ENCODE measurements around the gene ATP1B1.
"Not testable (repeated sequence)": the region's sequence is repeated elsewhere in the genome, so short reads cannot be mapped to it uniquely, and the experiment has no call there.

ATP1B1 gene

GRCh38 chr1:169119405-169119804 lies 12.9 kb downstream of the ATP1B1 start:
- H3K27me3 ChIP-seq (ENCODE audit: insufficient read depth, low read length), result no peaks in the 10 kb centered on the region
- no peak overlapping the region for H3K9ac ChIP-seq (ENCODE audit: low read depth, low read length)
- H3K9me3 ChIP-seq (ENCODE audit: insufficient read depth, low read depth, low read length), result no peaks in the 10 kb centered on the region
- H3K4me1 ChIP-seq (ENCODE audit: insufficient read depth, low read length), result no peaks in the 10 kb centered on the region
- no peak overlapping the region for H3K4me3 ChIP-seq (ENCODE audit: low read length)
- H3K36me3 ChIP-seq (ENCODE audit: insufficient read depth, low read depth, low read length), result peaks cover 46% of the 10 kb centered on the region
- no peak overlapping the region for H3K27ac ChIP-seq (ENCODE audit: low read length)

- Histone ChIP-seq H3K27me3 (ENCODE audit: insufficient read depth, low read length) (no peaks in the 10 kb centered on the region), H3K27ac (ENCODE audit: low read length) (no peak overlapping the region), H3K9ac (ENCODE audit: low read depth, low read length) (no peak overlapping the region), H3K4me1 (ENCODE audit: insufficient read depth, low read length) (no peaks in the 10 kb centered on the region), H3K4me3 (ENCODE audit: low read length) (no peak overlapping the region), H3K9me3 (ENCODE audit: insufficient read depth, low read depth, low read length) (no peaks in the 10 kb centered on the region), H3K36me3 (ENCODE audit: insufficient read depth, low read depth, low read length) (peaks cover 49% of the 10 kb centered on the region)
These were observed 13.6 kb downstream of the ATP1B1 start for GRCh38 chr1:169120066-169120465.

DNA sequence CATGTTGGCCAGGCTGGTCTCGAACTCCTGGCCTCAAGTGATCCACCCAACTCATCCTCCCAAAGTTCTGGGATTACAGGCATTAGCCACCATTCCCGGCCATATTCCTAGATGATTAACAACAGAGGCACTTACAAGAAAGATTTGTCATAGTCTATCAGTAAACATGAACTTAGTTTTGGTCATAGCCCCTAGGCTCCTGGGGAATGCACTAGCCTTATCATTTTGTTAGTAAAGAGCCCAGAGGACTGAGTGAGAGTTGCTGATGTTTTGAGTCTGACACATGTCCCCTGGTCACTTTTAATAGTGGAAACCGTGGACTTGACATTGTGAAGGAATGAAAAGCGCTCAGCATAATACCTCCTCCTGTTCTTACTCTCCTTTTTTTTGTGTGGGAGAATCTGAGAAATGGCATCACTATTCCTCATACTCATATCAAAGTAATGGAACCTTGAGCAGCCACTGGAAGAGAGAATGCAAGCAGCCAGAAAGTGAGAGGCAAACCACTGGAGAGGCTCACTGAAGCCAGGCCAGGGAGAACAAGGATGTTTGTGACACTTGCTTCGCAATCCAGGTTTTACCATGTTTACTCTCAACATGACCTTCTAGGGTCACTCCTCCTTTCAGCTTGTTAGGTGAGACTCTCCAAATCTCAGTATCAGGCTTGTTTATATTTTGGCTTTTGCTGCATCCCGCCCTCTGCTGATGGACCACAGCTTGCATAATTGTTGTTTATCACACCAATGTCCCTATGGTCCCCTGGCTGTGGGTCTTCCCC lies 14.8 kb downstream of the ATP1B1 start:
- Histone ChIP-seq H3K27me3 (ENCODE audit: insufficient read depth, low read length) (no peaks in the 10 kb centered on the region), H3K4me1 (ENCODE audit: insufficient read depth, low read length) (no peaks in the 10 kb centered on the region), H3K27ac (ENCODE audit: low read length) (no peak overlapping the region), H3K9ac (ENCODE audit: low read depth, low read length) (no peak overlapping the region), H3K9me3 (ENCODE audit: insufficient read depth, low read depth, low read length) (no peaks in the 10 kb centered on the region), H3K4me3 (ENCODE audit: low read length) (no peak overlapping the region), H3K36me3 (ENCODE audit: insufficient read depth, low read depth, low read length) (peaks cover 53% of the 10 kb centered on the region)

GRCh38 chr1:169122976-169123375 lies 16.5 kb downstream of the ATP1B1 start:
- Histone ChIP-seq H3K27ac (ENCODE audit: low read length) (no peak overlapping the region), H3K36me3 (ENCODE audit: insufficient read depth, low read depth, low read length) (peaks cover 57% of the 10 kb centered on the region), H3K9ac (ENCODE audit: low read depth, low read length) (no peak overlapping the region), H3K27me3 (ENCODE audit: insufficient read depth, low read length) (no peaks in the 10 kb centered on the region), H3K9me3 (ENCODE audit: insufficient read depth, low read depth, low read length) (no peaks in the 10 kb centered on the region), H3K4me1 (ENCODE audit: insufficient read depth, low read length) (no peaks in the 10 kb centered on the region), H3K4me3 (ENCODE audit: low read length) (no peak overlapping the region)

DNA sequence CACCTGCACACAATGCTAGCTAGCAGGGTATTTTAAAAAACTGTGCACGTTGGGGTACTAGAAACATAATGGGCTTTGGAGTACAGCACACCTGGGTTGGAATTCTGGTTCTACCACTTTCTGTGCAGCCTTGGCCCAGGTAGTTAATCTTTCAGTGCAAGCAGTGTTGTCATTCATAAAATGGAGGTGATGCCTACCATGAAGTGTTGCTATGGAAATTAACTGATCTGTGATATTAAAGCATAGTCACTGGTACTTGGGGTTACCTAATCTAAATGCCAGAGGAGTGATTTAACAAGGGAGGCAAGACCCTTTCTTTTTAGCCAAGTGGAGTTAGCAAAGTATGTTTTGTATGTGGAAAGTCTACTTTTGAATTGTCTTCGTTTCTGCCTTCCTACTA lies 18.0 kb downstream of the ATP1B1 start:
- Histone ChIP-seq H3K27ac (ENCODE audit: low read length) (no peak overlapping the region), H3K9ac (ENCODE audit: low read depth, low read length) (no peak overlapping the region), H3K9me3 (ENCODE audit: insufficient read depth, low read depth, low read length) (no peaks in the 10 kb centered on the region), H3K27me3 (ENCODE audit: insufficient read depth, low read length) (no peaks in the 10 kb centered on the region), H3K36me3 (ENCODE audit: insufficient read depth, low read depth, low read length) (peaks cover 59% of the 10 kb centered on the region), H3K4me3 (ENCODE audit: low read length) (no peak overlapping the region), H3K4me1 (ENCODE audit: insufficient read depth, low read length) (no peaks in the 10 kb centered on the region)

- H3K4me1 ChIP-seq (ENCODE audit: insufficient read depth, low read length); H3K4me3 ChIP-seq (ENCODE audit: low read length); H3K27ac ChIP-seq (ENCODE audit: low read length); H3K9ac ChIP-seq (ENCODE audit: low read depth, low read length); H3K9me3 ChIP-seq (ENCODE audit: insufficient read depth, low read depth, low read length); H3K27me3 ChIP-seq (ENCODE audit: insufficient read depth, low read length): not testable (repeated sequence)
- peaks cover 66% of the 10 kb centered on the region for H3K36me3 ChIP-seq (ENCODE audit: insufficient read depth, low read depth, low read length)
These were observed 19.1 kb downstream of the ATP1B1 start for GRCh38 chr1:169125597-169125996.

DNA sequence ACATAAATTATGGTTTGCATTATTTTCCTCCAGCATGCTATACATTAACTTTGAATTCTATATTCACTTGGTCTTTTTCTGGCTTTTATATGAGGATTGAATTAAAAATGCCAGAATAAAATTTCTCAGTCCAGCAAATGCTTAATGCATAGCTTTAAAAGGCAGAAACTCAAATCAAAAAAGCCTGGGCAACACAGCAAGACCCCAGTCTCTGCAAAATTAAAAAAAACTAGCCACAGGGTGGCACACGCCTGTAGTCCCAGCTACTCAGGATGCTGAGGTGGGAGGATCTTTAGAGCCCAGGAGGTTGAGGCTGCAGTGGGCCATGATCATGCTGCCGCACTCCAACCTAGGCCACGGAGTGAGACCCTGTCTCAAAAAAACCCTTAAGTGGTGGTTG lies 19.8 kb downstream of the ATP1B1 start:
- no peaks in the 10 kb centered on the region for H3K4me1 ChIP-seq (ENCODE audit: insufficient read depth, low read length)
- H3K36me3 ChIP-seq (ENCODE audit: insufficient read depth, low read depth, low read length), result peaks cover 72% of the 10 kb centered on the region
- no peaks in the 10 kb centered on the region for H3K9me3 ChIP-seq (ENCODE audit: insufficient read depth, low read depth, low read length)
- no peaks in the 10 kb centered on the region for H3K27me3 ChIP-seq (ENCODE audit: insufficient read depth, low read length)
- H3K9ac ChIP-seq (ENCODE audit: low read depth, low read length), result no peak overlapping the region
- no peak overlapping the region for H3K27ac ChIP-seq (ENCODE audit: low read length)
- no peak overlapping the region for H3K4me3 ChIP-seq (ENCODE audit: low read length)

- no peak overlapping the region for H3K27ac ChIP-seq (ENCODE audit: low read length)
- no peaks in the 10 kb centered on the region for H3K9me3 ChIP-seq (ENCODE audit: insufficient read depth, low read depth, low read length)
- H3K27me3 ChIP-seq (ENCODE audit: insufficient read depth, low read length), result no peaks in the 10 kb centered on the region
- H3K4me3 ChIP-seq (ENCODE audit: low read length), result no peak overlapping the region
- H3K4me1 ChIP-seq (ENCODE audit: insufficient read depth, low read length), result no peaks in the 10 kb centered on the region
- no peak overlapping the region for H3K9ac ChIP-seq (ENCODE audit: low read depth, low read length)
- H3K36me3 ChIP-seq (ENCODE audit: insufficient read depth, low read depth, low read length), result peaks cover 73% of the 10 kb centered on the region
These were observed 20.8 kb downstream of the ATP1B1 start for GRCh38 chr1:169127305-169127704.

- Histone ChIP-seq H3K9me3 (ENCODE audit: insufficient read depth, low read depth, low read length) (no peaks in the 10 kb centered on the region), H3K4me3 (ENCODE audit: low read length) (no peak overlapping the region), H3K27me3 (ENCODE audit: insufficient read depth, low read length) (no peaks in the 10 kb centered on the region), H3K4me1 (ENCODE audit: insufficient read depth, low read length) (no peaks in the 10 kb centered on the region), H3K27ac (ENCODE audit: low read length) (no peak overlapping the region), H3K36me3 (ENCODE audit: insufficient read depth, low read depth, low read length) (peaks cover 79% of the 10 kb centered on the region), H3K9ac (ENCODE audit: low read depth, low read length) (no peak overlapping the region)
These were observed 22.1 kb downstream of the ATP1B1 start for GRCh38 chr1:169128562-169128961.

- Histone ChIP-seq H3K9ac (ENCODE audit: low read depth, low read length) (no peak overlapping the region), H3K4me3 (ENCODE audit: low read length) (no peak overlapping the region), H3K36me3 (ENCODE audit: insufficient read depth, low read depth, low read length) (peaks cover 79% of the 10 kb centered on the region), H3K9me3 (ENCODE audit: insufficient read depth, low read depth, low read length) (no peaks in the 10 kb centered on the region), H3K27me3 (ENCODE audit: insufficient read depth, low read length) (no peaks in the 10 kb centered on the region), H3K4me1 (ENCODE audit: insufficient read depth, low read length) (peaks cover 4% of the 10 kb centered on the region; the same call in 1 of the 2 replicates), H3K27ac (ENCODE audit: low read length) (no peak overlapping the region)
These were observed 22.8 kb downstream of the ATP1B1 start for GRCh38 chr1:169129109-169129784.

GRCh38 chr1:169130683-169131082 lies 24.2 kb downstream of the ATP1B1 start:
- no peaks in the 10 kb centered on the region for H3K27me3 ChIP-seq (ENCODE audit: insufficient read depth, low read length)
- H3K27ac ChIP-seq (ENCODE audit: low read length), result no peak overlapping the region
- peaks cover 68% of the 10 kb centered on the region for H3K36me3 ChIP-seq (ENCODE audit: insufficient read depth, low read depth, low read length)
- peaks cover 5% of the 10 kb centered on the region; the same call in 1 of the 2 replicates for H3K4me1 ChIP-seq (ENCODE audit: insufficient read depth, low read length)
- H3K4me3 ChIP-seq (ENCODE audit: low read length), result no peak overlapping the region
- no peaks in the 10 kb centered on the region for H3K9me3 ChIP-seq (ENCODE audit: insufficient read depth, low read depth, low read length)
- H3K9ac ChIP-seq (ENCODE audit: low read depth, low read length), result no peak overlapping the region
